ENCODE measurements around the gene SRP54. TPM values are rescaled to one million over a fixed set of nuclear protein-coding genes. Genes with fewer than 3 reads are reported as not detected.
A peak's percentile ranks its signal among the peaks of the same experiment; 100 is the strongest.

Gene SRP54
- total RNA-seq, 6 experiments from 2014 or later: 68.6 to 83.0 (median 75.1) TPM

- no peaks in the 10 kb centered on the region for H3K9me3 Mint-ChIP-seq
- no peak for DNase-seq
- no peak overlapping the region for H3K4me3 Mint-ChIP-seq
- H3K27ac Mint-ChIP-seq: no peak overlapping the region; the same call in 1 of the 2 replicates
- peaks cover 22% of the 10 kb centered on the region for H3K4me1 Mint-ChIP-seq (ENCODE audit: low read depth)
- peaks cover 5% of the 10 kb centered on the region; the same call in 1 of the 2 replicates for H3K36me3 Mint-ChIP-seq (ENCODE audit: low read depth)
- TF ChIP-seq CTCF (IDR thresholded peaks at IDR 0.05): no peak
- 0 out of 2 replicates have a peak, but pooled peaks cover 3% of the 10 kb centered on the region for H3K27me3 Mint-ChIP-seq (ENCODE audit: insufficient read depth)
Measured at GRCh38 chr14:35043046-35043445, 60.3 kb downstream of the SRP54 start.

GRCh38 chr14:35044939-35045797 lies 62.4 kb downstream of the SRP54 start:
- DNase-seq: no peak

GRCh38 chr14:35045798-35046047 lies 62.9 kb downstream of the SRP54 start:
- Mint-ChIP-seq H3K9me3 (no peaks in the 10 kb centered on the region), H3K4me3 (peak overlapping the region; percentile 99), H3K4me1 (ENCODE audit: low read depth) (peaks cover 34% of the 10 kb centered on the region), H3K36me3 (ENCODE audit: low read depth) (peaks cover 13% of the 10 kb centered on the region; the same call in 1 of the 2 replicates), H3K27ac (peak overlapping the region; percentile 100), H3K27me3 (ENCODE audit: insufficient read depth) (0 out of 2 replicates have a peak, but pooled peaks cover 4% of the 10 kb centered on the region)
- TF ChIP-seq CTCF (IDR thresholded peaks at IDR 0.05): no peak
- DNase-seq: no peak

More at GRCh38 chr14:35044939-35045797, 62.4 kb downstream of the SRP54 start:
- Mint-ChIP-seq H3K4me3 (peak overlapping the region; percentile 99), H3K4me1 (ENCODE audit: low read depth) (peaks cover 28% of the 10 kb centered on the region), H3K36me3 (ENCODE audit: low read depth) (peaks cover 8% of the 10 kb centered on the region; the same call in 1 of the 2 replicates), H3K27me3 (ENCODE audit: insufficient read depth) (0 out of 2 replicates have a peak, but pooled peaks cover 3% of the 10 kb centered on the region), H3K27ac (peak overlapping the region; percentile 100), H3K9me3 (no peaks in the 10 kb centered on the region)
- no peak for TF ChIP-seq CTCF (IDR thresholded peaks at IDR 0.05)

GRCh38 chr14:35046048-35046750 lies 63.4 kb downstream of the SRP54 start, which contains the start of gene FAM177A1:
FAM177A1 (plus strand) TSS chr14:35046272; CDS start chr14:35046464, 192 bp downstream.
- peak within 1 kb of the TSS; percentile 100 for H3K27ac Mint-ChIP-seq
- H3K4me1 Mint-ChIP-seq (ENCODE audit: low read depth): peaks cover 37% of the 10 kb centered on the region
- peak; percentile 96 for DNase-seq
- H3K27me3 Mint-ChIP-seq (ENCODE audit: insufficient read depth): 0 out of 2 replicates have a peak, but pooled peaks cover 4% of the 10 kb centered on the region
- no peak; the same call in 1 of the 2 replicates for TF ChIP-seq CTCF (IDR thresholded peaks at IDR 0.05)
- H3K4me3 Mint-ChIP-seq: peak within 1 kb of the TSS; percentile 99
- H3K36me3 Mint-ChIP-seq (ENCODE audit: low read depth): peaks cover 15% of the 10 kb centered on the region; the same call in 1 of the 2 replicates
- H3K9me3 Mint-ChIP-seq: no peaks in the 10 kb centered on the region

- Mint-ChIP-seq H3K36me3 (ENCODE audit: low read depth) (peaks cover 19% of the 10 kb centered on the region; the same call in 1 of the 2 replicates), H3K9me3 (no peaks in the 10 kb centered on the region), H3K27ac (peak overlapping the region; percentile 96), H3K4me1 (ENCODE audit: low read depth) (peaks cover 42% of the 10 kb centered on the region), H3K4me3 (peak overlapping the region; percentile 99), H3K27me3 (ENCODE audit: insufficient read depth) (0 out of 2 replicates have a peak, but pooled peaks cover 4% of the 10 kb centered on the region)
- DNase-seq: no peak
- no peak; the same call in 1 of the 2 replicates for TF ChIP-seq CTCF (IDR thresholded peaks at IDR 0.05)
Measured at GRCh38 chr14:35046751-35047536, 64.2 kb downstream of the SRP54 start.

All from HFFc6 (cell line).